ENCODE results near the gene CCDC110. TPM values are rescaled to one million over a fixed set of nuclear protein-coding genes. Genes with fewer than 3 reads are reported as not detected.

The CCDC110 gene
- total and polyA plus RNA-seq, 12 donors: 0.12 to 2.5 (median 1.6) TPM

- TF ChIP-seq CTCF (IDR thresholded peaks at IDR 0.05): no peak
- ATAC-seq (peak; percentile 25 to 52 (median 44)), DNase-seq (no peak)
- Histone ChIP-seq H3K9me3 (no peaks in the 10 kb centered on the region), H3K36me3 (peaks cover 0 to 24% (median 0%) of the 10 kb centered on the region in 9 donors), H3K4me1 (peaks cover 0 to 48% (median 37%) of the 10 kb centered on the region in 9 donors), H3K27me3 (no peaks in the 10 kb centered on the region), H3K4me3 (peak overlapping the region; percentile 50 to 89 (median 75)), H3K27ac (peak overlapping the region; percentile 89 to 97 (median 95))
- 13% methylated on average over 13 of the region's 13 CpGs for WGBS, 2 donors
- intact Hi-C loops (cut with DNase I): loop anchor here in 5 of 10 donors (2.0 to 10.0 kb wide), 6 partner anchors 26 to 172 kb away; partner anchors contain the start of gene ANKRD37 (in 1 of the 5)
These were observed 46.5 kb downstream of the CCDC110 start for GRCh38 chr4:185424905-185425646.

GRCh38 chr4:185421366-185422124, 50.0 kb downstream of the CCDC110 start:
- DNase-seq (no peak), ATAC-seq (no peak)
- Histone ChIP-seq H3K9me3 (no peaks in the 10 kb centered on the region), H3K27me3 (no peaks in the 10 kb centered on the region), H3K4me3 (no peak overlapping the region), H3K4me1 (peaks cover 0 to 58% (median 39%) of the 10 kb centered on the region in 9 donors), H3K27ac (no peak overlapping the region), H3K36me3 (peaks cover 0 to 54% (median 9%) of the 10 kb centered on the region in 9 donors)
- no peak for TF ChIP-seq CTCF (IDR thresholded peaks at IDR 0.05)
- intact Hi-C loops (cut with DNase I): loop anchor here in 1 of 10 donors (10.0 kb wide), 1 partner anchor 173 kb away; no protein-coding TSS in a partner anchor
- WGBS, 2 donors: 61 to 83% methylated on average over 2 of the region's 2 CpGs

- no peak for DNase-seq
- H3K36me3 ChIP-seq: peaks cover 0 to 95% (median 36%) of the 10 kb centered on the region in 9 donors
- H3K27me3 ChIP-seq: no peaks in the 10 kb centered on the region
- H3K27ac ChIP-seq: peak overlapping the region in 1 of 10 donors; percentile 39
- peaks cover 0 to 34% (median 16%) of the 10 kb centered on the region in 9 donors for H3K4me1 ChIP-seq
- H3K4me3 ChIP-seq: no peak overlapping the region
- ATAC-seq: peak in 4 of 8 donors; percentile 39 to 79 (median 70)
- intact Hi-C loops (cut with DNase I): no loop called here
- TF ChIP-seq CTCF (IDR thresholded peaks at IDR 0.05): no peak
- no peaks in the 10 kb centered on the region for H3K9me3 ChIP-seq
These were observed 54.6 kb downstream of the CCDC110 start for GRCh38 chr4:185416955-185417354.

- H3K4me1 ChIP-seq: peaks cover 0 to 21% (median 4%) of the 10 kb centered on the region in 9 donors
- DNase-seq (no peak), ATAC-seq (peak in 1 of 8 donors; percentile 50)
- no peak for TF ChIP-seq CTCF (IDR thresholded peaks at IDR 0.05)
- peaks cover 0 to 100% (median 43%) of the 10 kb centered on the region in 9 donors for H3K36me3 ChIP-seq
- WGBS, 2 donors: 82 to 87% methylated on average over 5 of the region's 5 CpGs
- peaks cover 0 to 9% (median 0%) of the 10 kb centered on the region in 11 donors for H3K9me3 ChIP-seq
- H3K27me3 ChIP-seq: no peaks in the 10 kb centered on the region
- H3K4me3 ChIP-seq: no peak overlapping the region
- intact Hi-C loops (cut with DNase I): no loop called here
- peak overlapping the region in 1 of 10 donors; percentile 45 for H3K27ac ChIP-seq
These were observed 59.1 kb downstream of the CCDC110 start for GRCh38 chr4:185412412-185412811.

Data from heart right ventricle (tissue), 16 donors.